Ishikawa (cell line): ENCODE data around the gene NECAP2.

Source experiments
- CEBPB ChIP-seq: IDR thresholded peaks from 2 replicates; pipeline ENCODE4 v1.6.1; 2012
- CREB1 ChIP-seq: IDR thresholded peaks from 2 replicates; pipeline ENCODE4 v1.6.1; 2012; ENCODE audit warnings: low read depth
- EGR1 ChIP-seq: IDR thresholded peaks from 2 replicates; pipeline ENCODE4 v1.6.1; 2012
- EP300 ChIP-seq: IDR thresholded peaks from 2 replicates; pipeline ENCODE4 v1.6.1; 2012; ENCODE audit warnings: borderline replicate concordance
- FOXM1 ChIP-seq: IDR thresholded peaks from 2 replicates; pipeline ENCODE4 v1.6.1; 2012; ENCODE audit warnings: low read depth, borderline replicate concordance
- NFIC ChIP-seq: IDR thresholded peaks from 2 replicates; pipeline ENCODE4 v1.6.1; 2012
- RAD21 ChIP-seq: IDR thresholded peaks from 2 replicates; pipeline ENCODE4 v1.6.1; 2012; ENCODE audit warnings: low read depth
- TAF1 ChIP-seq: IDR thresholded peaks from 2 replicates; pipeline ENCODE4 v1.6.1; 2012; ENCODE audit warnings: low read depth, mild to moderate bottlenecking
- TCF12 ChIP-seq: IDR thresholded peaks from 2 replicates; pipeline ENCODE4 v1.6.1; 2012; ENCODE audit warnings: low read depth
- TEAD4 ChIP-seq: IDR thresholded peaks from 2 replicates; pipeline ENCODE4 v1.6.1; 2012
- YY1 ChIP-seq: IDR thresholded peaks from 2 replicates; pipeline ENCODE4 v1.6.1; 2012; ENCODE audit warnings: low read depth
- ZBTB7A ChIP-seq: IDR thresholded peaks from 2 replicates; pipeline ENCODE4 v1.6.1; 2012; ENCODE audit warnings: low read depth
- TF ChIP-seq, protein P1 (sequence below): IDR thresholded peaks from 2 replicates; pipeline ENCODE4 v1.6.1; 2012
- TF ChIP-seq, protein P2 (sequence below): IDR thresholded peaks from 2 replicates; pipeline ENCODE4 v1.6.1; 2012
- TF ChIP-seq, protein P3 (sequence below): IDR thresholded peaks from 2 replicates; pipeline ENCODE4 v1.6.1; 2012; ENCODE audit warnings: low read depth, mild to moderate bottlenecking

NECAP2 gene

DNA sequence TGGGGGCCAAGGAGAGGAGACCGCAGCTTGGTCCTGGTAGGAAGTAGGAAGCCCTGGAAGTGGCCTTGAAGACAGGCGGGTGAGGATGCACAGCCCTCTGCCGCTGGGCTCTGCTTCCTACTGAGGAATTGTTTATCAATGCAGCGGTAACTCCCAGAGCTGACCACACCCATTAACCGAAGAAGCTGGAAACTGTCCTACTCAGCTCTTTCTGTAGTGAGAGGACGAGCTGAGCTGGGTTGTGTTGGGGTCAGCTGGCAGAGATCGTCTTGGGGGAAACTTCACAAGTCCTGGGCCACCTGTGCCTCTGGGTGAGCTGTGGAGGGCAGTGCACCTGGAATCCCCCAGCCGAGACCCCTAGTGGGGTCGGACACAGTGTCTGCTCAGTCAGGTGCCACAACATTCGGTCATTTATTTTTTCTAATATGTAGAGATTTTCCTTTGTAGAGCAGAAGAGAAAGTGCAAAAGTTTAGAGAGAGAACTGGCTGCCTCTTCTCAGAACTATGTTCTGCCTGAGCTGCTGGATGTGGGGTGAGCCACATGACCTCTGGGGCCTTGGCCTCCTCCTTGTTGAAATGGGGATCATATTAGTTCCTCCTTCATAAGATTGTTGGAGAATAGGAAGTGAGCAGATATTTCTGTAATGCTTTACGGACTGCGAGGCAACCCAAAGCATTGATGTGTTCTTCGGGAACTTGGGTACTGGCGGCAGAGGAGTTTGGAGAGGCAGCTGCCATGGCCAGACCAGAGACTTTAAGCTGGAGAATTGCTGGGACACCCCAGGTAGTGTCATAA lies 3.6 kb downstream of the NECAP2 start:
- TF ChIP-seq TEAD4 (no peak), CEBPB (no peak), TAF1 (no peak), EP300 (no peak), YY1 (no peak), EGR1 (no peak), TCF12 (no peak), RAD21 (no peak), FOXM1 (no peak), ZBTB7A (no peak), NFIC (no peak)
- TF ChIP-seq, protein P1, sequence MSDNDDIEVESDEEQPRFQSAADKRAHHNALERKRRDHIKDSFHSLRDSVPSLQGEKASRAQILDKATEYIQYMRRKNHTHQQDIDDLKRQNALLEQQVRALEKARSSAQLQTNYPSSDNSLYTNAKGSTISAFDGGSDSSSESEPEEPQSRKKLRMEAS, result no peak
- TF ChIP-seq, protein P2, sequence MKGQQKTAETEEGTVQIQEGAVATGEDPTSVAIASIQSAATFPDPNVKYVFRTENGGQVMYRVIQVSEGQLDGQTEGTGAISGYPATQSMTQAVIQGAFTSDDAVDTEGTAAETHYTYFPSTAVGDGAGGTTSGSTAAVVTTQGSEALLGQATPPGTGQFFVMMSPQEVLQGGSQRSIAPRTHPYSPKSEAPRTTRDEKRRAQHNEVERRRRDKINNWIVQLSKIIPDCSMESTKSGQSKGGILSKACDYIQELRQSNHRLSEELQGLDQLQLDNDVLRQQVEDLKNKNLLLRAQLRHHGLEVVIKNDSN, result no peak
- TF ChIP-seq, protein P3, sequence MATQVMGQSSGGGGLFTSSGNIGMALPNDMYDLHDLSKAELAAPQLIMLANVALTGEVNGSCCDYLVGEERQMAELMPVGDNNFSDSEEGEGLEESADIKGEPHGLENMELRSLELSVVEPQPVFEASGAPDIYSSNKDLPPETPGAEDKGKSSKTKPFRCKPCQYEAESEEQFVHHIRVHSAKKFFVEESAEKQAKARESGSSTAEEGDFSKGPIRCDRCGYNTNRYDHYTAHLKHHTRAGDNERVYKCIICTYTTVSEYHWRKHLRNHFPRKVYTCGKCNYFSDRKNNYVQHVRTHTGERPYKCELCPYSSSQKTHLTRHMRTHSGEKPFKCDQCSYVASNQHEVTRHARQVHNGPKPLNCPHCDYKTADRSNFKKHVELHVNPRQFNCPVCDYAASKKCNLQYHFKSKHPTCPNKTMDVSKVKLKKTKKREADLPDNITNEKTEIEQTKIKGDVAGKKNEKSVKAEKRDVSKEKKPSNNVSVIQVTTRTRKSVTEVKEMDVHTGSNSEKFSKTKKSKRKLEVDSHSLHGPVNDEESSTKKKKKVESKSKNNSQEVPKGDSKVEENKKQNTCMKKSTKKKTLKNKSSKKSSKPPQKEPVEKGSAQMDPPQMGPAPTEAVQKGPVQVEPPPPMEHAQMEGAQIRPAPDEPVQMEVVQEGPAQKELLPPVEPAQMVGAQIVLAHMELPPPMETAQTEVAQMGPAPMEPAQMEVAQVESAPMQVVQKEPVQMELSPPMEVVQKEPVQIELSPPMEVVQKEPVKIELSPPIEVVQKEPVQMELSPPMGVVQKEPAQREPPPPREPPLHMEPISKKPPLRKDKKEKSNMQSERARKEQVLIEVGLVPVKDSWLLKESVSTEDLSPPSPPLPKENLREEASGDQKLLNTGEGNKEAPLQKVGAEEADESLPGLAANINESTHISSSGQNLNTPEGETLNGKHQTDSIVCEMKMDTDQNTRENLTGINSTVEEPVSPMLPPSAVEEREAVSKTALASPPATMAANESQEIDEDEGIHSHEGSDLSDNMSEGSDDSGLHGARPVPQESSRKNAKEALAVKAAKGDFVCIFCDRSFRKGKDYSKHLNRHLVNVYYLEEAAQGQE, result no peak

DNA sequence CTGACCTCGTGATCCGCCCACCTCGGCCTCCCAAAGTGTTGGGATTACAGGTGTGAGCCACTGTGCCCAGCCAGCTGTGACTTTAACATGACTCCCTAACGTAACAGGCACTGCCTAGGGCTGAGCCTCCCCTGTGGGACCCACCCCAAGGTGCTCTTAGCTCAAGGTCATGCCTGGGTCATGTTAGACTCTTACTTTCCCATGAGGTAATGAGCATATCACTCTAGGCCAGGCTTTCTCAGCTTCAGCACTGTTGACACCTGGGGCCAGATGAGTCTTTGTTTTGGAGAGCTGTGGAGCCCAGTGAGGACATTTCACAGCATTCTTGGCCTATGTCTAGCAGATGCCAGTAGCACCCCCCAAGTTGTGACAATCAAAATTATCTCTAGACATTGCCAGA lies 4.5 kb downstream of the NECAP2 start:
- TF ChIP-seq FOXM1 (no peak), CREB1 (no peak), YY1 (no peak), TCF12 (no peak), CEBPB (no peak)
- TF ChIP-seq, protein P2, result no peak

DNA sequence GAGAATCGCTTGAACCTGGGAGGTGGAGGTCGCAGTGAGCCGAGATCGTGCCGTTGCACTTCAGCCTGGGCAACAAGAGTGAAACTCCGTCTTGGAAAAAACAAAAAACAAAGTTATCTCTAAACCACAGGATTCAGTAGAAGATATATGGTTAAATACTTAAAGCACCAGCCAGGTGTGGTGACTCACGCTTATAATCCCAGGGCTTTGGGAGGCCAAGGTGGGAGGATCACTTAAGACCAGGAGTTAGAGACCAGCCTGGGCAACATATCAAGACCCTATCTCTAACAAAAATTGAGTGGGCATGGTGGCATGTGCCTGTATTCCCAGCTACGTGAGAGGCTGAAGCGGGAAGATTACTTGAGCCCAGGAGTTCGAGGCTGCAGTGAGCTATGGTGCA lies 5.6 kb downstream of the NECAP2 start:
- no peak for TF ChIP-seq YY1
- TF ChIP-seq CREB1, result no peak
- no peak for TF ChIP-seq CEBPB
- no peak for TF ChIP-seq NFIC
- no peak for TF ChIP-seq TCF12
- TF ChIP-seq ZBTB7A, result no peak
- TF ChIP-seq FOXM1, result no peak
- no peak for TF ChIP-seq TAF1
- no peak for TF ChIP-seq EP300
- no peak for TF ChIP-seq EGR1

DNA sequence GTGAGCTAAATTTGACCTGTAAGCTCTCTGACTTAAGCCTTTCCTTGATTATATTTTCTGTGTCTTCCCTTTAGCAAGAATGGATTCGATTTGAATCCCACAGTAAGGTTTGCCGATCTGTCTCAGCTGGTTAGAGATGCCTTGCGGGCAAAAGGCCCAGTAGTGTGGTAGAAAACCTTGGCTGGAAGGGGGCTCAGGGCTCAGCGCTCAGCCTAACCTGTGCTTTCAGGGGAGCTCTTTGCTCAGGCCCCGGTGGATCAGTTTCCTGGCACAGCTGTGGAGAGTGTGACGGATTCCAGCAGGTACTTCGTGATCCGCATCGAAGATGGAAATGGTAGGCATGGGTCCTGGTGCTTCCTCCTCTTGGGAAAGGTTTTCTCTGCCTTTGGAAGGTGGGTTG lies 7.1 kb downstream of the NECAP2 start:
- TF ChIP-seq TAF1, result no peak
- TF ChIP-seq TEAD4, result no peak
- TF ChIP-seq YY1, result no peak
- no peak for TF ChIP-seq CEBPB
- no peak for TF ChIP-seq CREB1
- TF ChIP-seq, protein P1, result no peak
- TF ChIP-seq, protein P2, result no peak
- TF ChIP-seq NFIC, result no peak
- no peak for TF ChIP-seq RAD21
- TF ChIP-seq EP300, result no peak
- TF ChIP-seq ZBTB7A, result no peak
- no peak for TF ChIP-seq TCF12
- no peak for TF ChIP-seq EGR1
- no peak for TF ChIP-seq FOXM1
- TF ChIP-seq, protein P3, result no peak

DNA sequence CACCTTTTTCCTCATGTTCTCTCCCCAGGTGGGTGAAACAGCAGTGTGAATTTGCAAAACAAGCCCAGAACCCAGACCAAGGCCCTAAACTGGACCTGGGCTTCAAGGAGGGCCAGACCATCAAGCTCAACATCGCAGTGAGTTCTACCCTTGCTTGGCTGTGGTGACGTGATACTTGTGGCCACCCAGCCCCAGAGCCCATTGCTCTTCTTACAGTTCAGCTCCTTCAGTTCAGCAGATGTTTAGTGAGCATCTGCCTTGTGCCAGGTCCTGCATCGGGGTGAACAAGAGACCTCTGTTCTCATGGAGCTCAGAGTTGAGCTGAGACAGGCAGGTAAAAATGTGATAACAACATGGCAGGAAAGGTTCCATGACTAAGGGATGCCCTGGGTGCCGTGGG lies 8.5 kb downstream of the NECAP2 start:
- no peak for TF ChIP-seq RAD21
- no peak for TF ChIP-seq FOXM1
- TF ChIP-seq, protein P1, result no peak
- TF ChIP-seq ZBTB7A, result no peak
- TF ChIP-seq EGR1, result no peak
